ENCODE measurements around the gene SNRPA.

The SNRPA gene

DNA sequence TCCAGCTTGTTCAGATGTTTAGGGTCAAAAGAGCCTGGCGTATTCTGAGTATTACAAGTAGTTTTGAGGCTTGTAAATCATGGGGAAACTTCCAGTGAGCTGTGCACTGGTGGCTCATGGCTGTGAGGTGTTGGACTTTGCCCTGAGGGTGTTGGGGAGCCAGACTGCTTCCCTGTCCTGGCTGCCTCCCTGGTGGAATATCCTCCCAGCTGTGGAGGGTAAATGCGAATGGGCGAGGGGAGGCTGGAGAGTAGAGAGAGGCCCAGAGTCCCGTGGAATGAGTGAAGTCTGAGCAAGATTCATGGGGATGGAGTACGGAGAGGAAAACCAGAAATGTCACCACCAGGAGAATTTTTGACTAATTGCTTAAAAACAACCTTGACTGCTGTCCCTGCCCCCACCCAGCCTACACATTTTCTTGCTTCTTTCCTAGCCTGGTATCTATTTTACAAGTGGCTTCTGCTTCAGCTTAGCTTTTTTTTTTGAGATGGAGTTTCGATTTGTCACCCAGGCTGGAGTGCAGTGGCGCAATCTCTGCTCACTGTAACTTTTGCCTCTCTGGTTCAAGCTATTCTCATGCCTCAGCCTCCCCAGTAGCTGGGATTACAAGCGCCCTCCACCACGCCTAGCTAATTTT, 3.7 kb downstream of the SNRPA start:
- no peak for DNase-seq
- Histone ChIP-seq H3K36me3 (ENCODE audit: insufficient read depth, low read length) (peaks cover 61% of the 10 kb centered on the region), H3K9ac (ENCODE audit: low read depth, low read length) (peak overlapping the region; percentile 35), H3K27ac (ENCODE audit: low read length) (peak overlapping the region; percentile 42; the same call in 1 of the 2 replicates), H2AFZ (ENCODE audit: low read depth, low read length) (no peak overlapping the region), H4K20me1 (ENCODE audit: insufficient read depth, low read length) (peaks cover 64% of the 10 kb centered on the region), H3K4me2 (ENCODE audit: insufficient read depth, low read length) (peak overlapping the region; percentile 63), H3K27me3 (ENCODE audit: insufficient read depth, low read length, poor library complexity) (no peaks in the 10 kb centered on the region), H3K4me1 (ENCODE audit: insufficient read depth, low read length) (peaks cover 44% of the 10 kb centered on the region), H3K79me2 (ENCODE audit: insufficient read depth, low read length) (peaks cover 84% of the 10 kb centered on the region), H3K4me3 (ENCODE audit: low read depth in 1 of 2, low read length in 2 of 2) (peak overlapping the region in 1 of 2 experiments; percentile 46; a peak in 3 of 4 replicates), H3K9me3 (ENCODE audit: insufficient read depth, low read length, severe bottlenecking) (no peaks in the 10 kb centered on the region)
- ATAC-seq (ENCODE audit: insufficient read depth, low read depth): no peak
- TF ChIP-seq EZH2 (IDR thresholded peaks at IDR 0.05; ENCODE audit: borderline replicate concordance, low read depth, low read length, severe bottlenecking): no peak
- TF ChIP-seq, protein P1, sequence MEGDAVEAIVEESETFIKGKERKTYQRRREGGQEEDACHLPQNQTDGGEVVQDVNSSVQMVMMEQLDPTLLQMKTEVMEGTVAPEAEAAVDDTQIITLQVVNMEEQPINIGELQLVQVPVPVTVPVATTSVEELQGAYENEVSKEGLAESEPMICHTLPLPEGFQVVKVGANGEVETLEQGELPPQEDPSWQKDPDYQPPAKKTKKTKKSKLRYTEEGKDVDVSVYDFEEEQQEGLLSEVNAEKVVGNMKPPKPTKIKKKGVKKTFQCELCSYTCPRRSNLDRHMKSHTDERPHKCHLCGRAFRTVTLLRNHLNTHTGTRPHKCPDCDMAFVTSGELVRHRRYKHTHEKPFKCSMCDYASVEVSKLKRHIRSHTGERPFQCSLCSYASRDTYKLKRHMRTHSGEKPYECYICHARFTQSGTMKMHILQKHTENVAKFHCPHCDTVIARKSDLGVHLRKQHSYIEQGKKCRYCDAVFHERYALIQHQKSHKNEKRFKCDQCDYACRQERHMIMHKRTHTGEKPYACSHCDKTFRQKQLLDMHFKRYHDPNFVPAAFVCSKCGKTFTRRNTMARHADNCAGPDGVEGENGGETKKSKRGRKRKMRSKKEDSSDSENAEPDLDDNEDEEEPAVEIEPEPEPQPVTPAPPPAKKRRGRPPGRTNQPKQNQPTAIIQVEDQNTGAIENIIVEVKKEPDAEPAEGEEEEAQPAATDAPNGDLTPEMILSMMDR (IDR thresholded peaks at IDR 0.05; ENCODE audit: borderline replicate concordance, extremely low read depth, low read length, poor library complexity, severe bottlenecking): no peak

DNA sequence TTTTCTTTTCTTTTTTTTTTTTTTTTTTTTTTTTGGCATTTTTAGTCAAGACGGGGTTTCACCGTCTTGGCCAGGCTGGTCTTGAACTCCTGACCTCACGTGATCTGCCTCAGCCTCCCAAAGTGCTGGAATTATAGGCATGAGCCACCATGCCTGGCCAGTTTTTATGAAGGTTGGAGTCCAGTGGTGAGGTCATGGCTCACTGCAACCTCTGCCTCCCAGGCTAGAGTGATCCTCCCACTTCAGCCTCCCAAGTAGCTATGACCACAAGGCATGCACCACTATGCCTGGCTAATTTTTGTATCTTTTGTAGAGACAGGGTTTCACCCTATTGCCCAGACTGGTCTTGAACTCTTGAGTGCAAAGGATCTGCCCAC, 4.2 kb downstream of the SNRPA start:
- H3K27ac ChIP-seq (ENCODE audit: low read length): peak overlapping the region; percentile 6; the same call in 1 of the 2 replicates
- no peaks in the 10 kb centered on the region for H3K27me3 ChIP-seq (ENCODE audit: insufficient read depth, low read length, poor library complexity)
- DNase-seq (no peak), ATAC-seq (ENCODE audit: insufficient read depth, low read depth) (no peak)
- H4K20me1 ChIP-seq (ENCODE audit: insufficient read depth, low read length): peaks cover 68% of the 10 kb centered on the region
- TF ChIP-seq, protein P1 (IDR thresholded peaks at IDR 0.05; ENCODE audit: borderline replicate concordance, extremely low read depth, low read length, poor library complexity, severe bottlenecking): no peak
- no peak for TF ChIP-seq EZH2 (IDR thresholded peaks at IDR 0.05; ENCODE audit: borderline replicate concordance, low read depth, low read length, severe bottlenecking)
- peaks cover 43% of the 10 kb centered on the region for H3K4me1 ChIP-seq (ENCODE audit: insufficient read depth, low read length)
- H3K4me2 ChIP-seq (ENCODE audit: insufficient read depth, low read length): peak overlapping the region; percentile 63; the same call in 1 of the 2 replicates
- no peaks in the 10 kb centered on the region for H3K9me3 ChIP-seq (ENCODE audit: insufficient read depth, low read length, severe bottlenecking)
- peak overlapping the region; percentile 17; the same call in 1 of the 2 replicates for H3K9ac ChIP-seq (ENCODE audit: low read depth, low read length)
- peaks cover 83% of the 10 kb centered on the region for H3K79me2 ChIP-seq (ENCODE audit: insufficient read depth, low read length)
- no peak overlapping the region for H2AFZ ChIP-seq (ENCODE audit: low read depth, low read length)
- H3K36me3 ChIP-seq (ENCODE audit: insufficient read depth, low read length): peaks cover 66% of the 10 kb centered on the region
- H3K4me3 ChIP-seq (ENCODE audit: low read depth in 1 of 2, low read length in 2 of 2): peak overlapping the region in 1 of 2 experiments; percentile 33; a peak in 1 of 4 replicates

DNA sequence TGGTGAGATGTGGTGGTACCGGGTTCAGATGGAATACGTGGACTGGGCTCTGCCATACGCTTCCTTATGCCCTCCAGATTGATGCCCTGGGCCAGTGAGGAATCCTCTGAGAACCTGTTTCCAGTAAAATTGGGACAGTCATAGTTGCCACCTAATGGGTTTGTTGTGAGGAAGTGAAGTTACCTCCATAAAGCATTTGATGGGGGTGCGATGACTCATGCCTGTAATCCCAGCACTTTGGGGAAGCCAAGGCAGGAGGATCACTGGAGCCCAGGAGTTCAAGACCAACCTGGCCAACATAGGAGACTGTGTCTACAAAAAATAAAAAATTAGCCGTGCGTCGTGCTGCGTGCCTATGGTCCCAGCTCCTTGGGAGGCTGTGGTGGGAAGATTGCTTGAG, 4.8 kb downstream of the SNRPA start:
- Histone ChIP-seq H4K20me1 (ENCODE audit: insufficient read depth, low read length) (peaks cover 73% of the 10 kb centered on the region), H3K79me2 (ENCODE audit: insufficient read depth, low read length) (peaks cover 89% of the 10 kb centered on the region), H3K4me1 (ENCODE audit: insufficient read depth, low read length) (peaks cover 43% of the 10 kb centered on the region), H3K9me3 (ENCODE audit: insufficient read depth, low read length, severe bottlenecking) (no peaks in the 10 kb centered on the region), H3K27me3 (ENCODE audit: insufficient read depth, low read length, poor library complexity) (no peaks in the 10 kb centered on the region), H3K36me3 (ENCODE audit: insufficient read depth, low read length) (peaks cover 72% of the 10 kb centered on the region), H2AFZ (ENCODE audit: low read depth, low read length) (no peak overlapping the region), H3K4me2 (ENCODE audit: insufficient read depth, low read length) (peak overlapping the region; percentile 63; the same call in 1 of the 2 replicates), H3K4me3 (ENCODE audit: low read depth in 1 of 2, low read length in 2 of 2) (peak overlapping the region in 1 of 2 experiments; percentile 33; a peak in 1 of 4 replicates), H3K27ac (ENCODE audit: low read length) (peak overlapping the region; percentile 6; the same call in 1 of the 2 replicates), H3K9ac (ENCODE audit: low read depth, low read length) (peak overlapping the region; percentile 17; the same call in 1 of the 2 replicates)
- DNase-seq: no peak
- no peak for TF ChIP-seq EZH2 (IDR thresholded peaks at IDR 0.05; ENCODE audit: borderline replicate concordance, low read depth, low read length, severe bottlenecking)
- TF ChIP-seq, protein P1 (IDR thresholded peaks at IDR 0.05; ENCODE audit: borderline replicate concordance, extremely low read depth, low read length, poor library complexity, severe bottlenecking): no peak
- no peak for ATAC-seq (ENCODE audit: insufficient read depth, low read depth)
